Stimulated activated effector memory CD8-positive, alpha-beta T cell treated with anti-CD3 and anti-CD28 coated beads, Interleukin-12 subunit alpha, Interleukin-12 subunit beta, amount 100 ng/mL, for 72 hours (primary cell): Measurements from ENCODE around the gene MGAT4A.
A peak's percentile ranks its signal among the peaks of the same experiment; 100 is the strongest.

ENCODE experiments used
- ATAC-seq: fragments of 150-1000 bp; cut with Tn5 transposase; 2 replicates; pipeline ENCODE4 v1.10.0; 2021
- DNase-seq, 2 donors: peaks; one replicate each; pipeline ENCODE4 v3.0.0; 2021 to 2022; ENCODE audit warnings: low spot score in 2 of 2
- H3K27ac Mint-ChIP-seq: one replicate; pipeline ENCODE4 v1.8.0; 2022; ENCODE audit warnings: mild to moderate bottlenecking, mixed read lengths
- H3K36me3 Mint-ChIP-seq: one replicate; pipeline ENCODE4 v1.8.0; 2022; ENCODE audit warnings: mild to moderate bottlenecking, mixed read lengths
- H3K4me1 Mint-ChIP-seq: one replicate; pipeline ENCODE4 v1.8.0; 2022; ENCODE audit warnings: mixed read lengths
- H3K4me3 Mint-ChIP-seq: one replicate; pipeline ENCODE4 v1.8.0; 2022; ENCODE audit warnings: mild to moderate bottlenecking, mixed read lengths
- H3K9me3 Mint-ChIP-seq: one replicate; pipeline ENCODE4 v1.8.0; 2022; ENCODE audit warnings: mixed read lengths

Gene MGAT4A

GRCh38 chr2:98704499-98705332 is 26.2 kb downstream of the MGAT4A start:
- ATAC-seq = no peak
- H3K9me3 Mint-ChIP-seq = no peaks in the 10 kb centered on the region
- H3K27ac Mint-ChIP-seq = peak overlapping the region; percentile 87
- H3K4me1 Mint-ChIP-seq = peaks cover 66% of the 10 kb centered on the region
- H3K36me3 Mint-ChIP-seq = peaks cover 6% of the 10 kb centered on the region
- no peak overlapping the region for H3K4me3 Mint-ChIP-seq
- no peak for DNase-seq

- peaks cover 6% of the 10 kb centered on the region for H3K36me3 Mint-ChIP-seq
- H3K27ac Mint-ChIP-seq = peak overlapping the region; percentile 64
- H3K4me3 Mint-ChIP-seq = no peak overlapping the region
- H3K4me1 Mint-ChIP-seq = peaks cover 60% of the 10 kb centered on the region
- ATAC-seq (peak; percentile 40), DNase-seq (no peak)
- no peaks in the 10 kb centered on the region for H3K9me3 Mint-ChIP-seq
Observed at GRCh38 chr2:98703738-98704137, 27.2 kb downstream of the MGAT4A start.

- DNase-seq (no peak), ATAC-seq (no peak)
- Mint-ChIP-seq H3K9me3 (no peaks in the 10 kb centered on the region), H3K27ac (peak overlapping the region; percentile 64), H3K36me3 (peaks cover 6% of the 10 kb centered on the region), H3K4me3 (peak overlapping the region; percentile 48), H3K4me1 (peaks cover 63% of the 10 kb centered on the region)
Observed at GRCh38 chr2:98702858-98703620, 27.9 kb downstream of the MGAT4A start.

- Mint-ChIP-seq H3K27ac (peak overlapping the region; percentile 64), H3K9me3 (no peaks in the 10 kb centered on the region), H3K4me3 (peak overlapping the region; percentile 48), H3K4me1 (peaks cover 57% of the 10 kb centered on the region), H3K36me3 (peaks cover under 1% of the 10 kb centered on the region)
- DNase-seq (no peak), ATAC-seq (peak; percentile 28)
Observed at GRCh38 chr2:98702127-98702802, 28.7 kb downstream of the MGAT4A start.

- Mint-ChIP-seq H3K9me3 (no peaks in the 10 kb centered on the region), H3K27ac (peak overlapping the region; percentile 64), H3K4me3 (no peak overlapping the region), H3K4me1 (peaks cover 58% of the 10 kb centered on the region), H3K36me3 (no peaks in the 10 kb centered on the region)
- no peak for ATAC-seq
- DNase-seq = no peak
Observed at GRCh38 chr2:98701230-98701629, 29.7 kb downstream of the MGAT4A start.

- peaks cover 65% of the 10 kb centered on the region for H3K4me1 Mint-ChIP-seq
- peak overlapping the region; percentile 0 for H3K27ac Mint-ChIP-seq
- ATAC-seq (no peak), DNase-seq (no peak)
- no peak overlapping the region for H3K4me3 Mint-ChIP-seq
- no peaks in the 10 kb centered on the region for H3K9me3 Mint-ChIP-seq
- H3K36me3 Mint-ChIP-seq = no peaks in the 10 kb centered on the region
Observed at GRCh38 chr2:98698896-98699295, 32.0 kb downstream of the MGAT4A start.

DNA sequence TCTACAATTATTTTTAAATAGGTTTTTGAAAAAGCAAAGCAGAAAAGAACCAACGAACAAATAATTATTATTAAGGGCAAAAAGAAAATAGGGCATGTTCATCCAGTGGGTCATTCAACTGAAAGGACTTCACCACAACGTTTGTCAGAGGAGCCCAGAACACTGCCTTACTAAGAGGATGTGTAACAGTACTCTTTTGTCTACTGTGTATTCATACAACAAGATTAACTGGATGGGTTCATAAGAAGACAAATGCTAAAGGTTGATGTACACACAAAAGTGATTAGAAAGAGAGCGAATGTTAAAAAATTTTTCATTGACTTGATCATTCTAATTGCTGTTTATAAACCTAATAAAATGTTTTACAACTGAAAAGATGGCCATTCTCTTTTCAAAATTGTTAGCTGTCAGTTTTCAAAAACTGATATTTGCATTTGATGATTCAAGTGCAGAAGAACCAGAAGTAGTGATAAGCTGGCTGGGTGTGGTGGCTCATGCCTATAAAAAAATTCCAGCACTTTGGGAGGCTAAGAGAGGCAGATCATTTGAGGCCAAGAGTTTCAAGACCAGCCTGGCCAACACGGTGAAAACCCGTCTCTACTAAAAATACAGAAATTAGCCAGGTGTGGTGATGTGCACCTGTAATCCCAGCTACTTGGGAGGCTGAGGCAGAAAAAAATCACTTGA is 33.1 kb downstream of the MGAT4A start:
- no peaks in the 10 kb centered on the region for H3K9me3 Mint-ChIP-seq
- H3K4me3 Mint-ChIP-seq = no peak overlapping the region
- no peak for ATAC-seq
- H3K4me1 Mint-ChIP-seq = peaks cover 65% of the 10 kb centered on the region
- peaks cover 5% of the 10 kb centered on the region for H3K36me3 Mint-ChIP-seq
- no peak overlapping the region for H3K27ac Mint-ChIP-seq
- no peak for DNase-seq

DNA sequence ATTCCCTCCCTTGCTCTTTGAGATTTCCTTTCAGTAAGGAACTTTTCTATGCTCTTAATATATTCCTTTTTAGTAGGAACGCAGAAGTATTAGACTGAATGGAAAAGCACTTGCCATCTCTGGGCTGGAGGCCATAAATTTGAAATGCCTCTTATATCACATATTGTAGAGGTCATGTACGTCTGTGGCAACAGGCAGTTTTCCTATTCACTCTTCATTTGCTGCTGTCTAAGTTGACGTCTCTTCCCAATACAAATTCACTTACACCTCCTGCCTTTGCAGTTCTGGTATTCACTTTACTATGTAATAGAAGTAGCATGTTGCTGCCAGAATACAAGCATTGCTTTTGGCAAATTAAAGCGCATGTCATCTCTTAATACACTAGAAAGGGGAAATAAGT is 34.7 kb downstream of the MGAT4A start:
- ATAC-seq (no peak), DNase-seq (no peak)
- H3K4me3 Mint-ChIP-seq = no peak overlapping the region
- H3K9me3 Mint-ChIP-seq = no peaks in the 10 kb centered on the region
- peaks cover 8% of the 10 kb centered on the region for H3K36me3 Mint-ChIP-seq
- peaks cover 59% of the 10 kb centered on the region for H3K4me1 Mint-ChIP-seq
- H3K27ac Mint-ChIP-seq = no peak overlapping the region

DNA sequence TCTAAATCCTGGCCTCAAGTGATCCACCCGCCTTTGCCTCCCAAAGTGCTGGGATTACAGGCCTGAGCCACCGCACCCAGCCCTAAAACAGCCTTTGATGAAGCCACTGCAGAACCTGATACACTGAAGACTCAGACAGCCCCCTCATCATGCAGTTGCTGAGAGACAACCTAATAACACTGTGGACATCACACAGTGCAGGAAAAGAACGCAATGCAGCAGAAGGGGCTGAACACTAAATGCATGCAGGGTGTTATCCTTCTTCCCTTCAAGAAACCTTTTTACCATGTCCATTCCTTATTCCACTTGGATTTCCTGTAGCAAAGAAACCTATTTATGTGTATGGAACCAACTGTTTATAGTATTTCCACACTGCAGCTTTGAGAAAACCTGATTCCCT is 35.7 kb downstream of the MGAT4A start:
- H3K36me3 Mint-ChIP-seq = peaks cover 8% of the 10 kb centered on the region
- H3K9me3 Mint-ChIP-seq = no peaks in the 10 kb centered on the region
- H3K4me1 Mint-ChIP-seq = peaks cover 65% of the 10 kb centered on the region
- DNase-seq (no peak), ATAC-seq (no peak)
- no peak overlapping the region for H3K27ac Mint-ChIP-seq
- no peak overlapping the region for H3K4me3 Mint-ChIP-seq

DNA sequence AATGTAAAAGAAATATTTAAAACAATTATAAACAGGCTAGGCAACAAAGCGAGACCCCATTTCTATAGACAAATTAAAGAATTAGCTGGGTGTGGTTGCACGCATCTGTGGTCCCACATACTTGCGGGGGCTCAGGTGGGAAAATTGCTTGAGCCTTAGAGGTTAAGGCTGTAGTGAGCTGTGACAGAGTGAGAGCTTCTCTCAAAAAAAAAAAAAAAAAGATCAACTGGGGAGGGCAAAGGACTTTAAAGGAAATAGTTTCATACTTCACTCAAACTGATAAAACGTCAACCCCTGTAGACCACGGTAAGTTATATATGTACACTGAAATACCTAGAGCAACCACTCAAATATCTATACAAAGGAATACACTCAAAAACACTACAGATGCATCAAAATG is 37.5 kb downstream of the MGAT4A start:
- H3K4me1 Mint-ChIP-seq = peaks cover 69% of the 10 kb centered on the region
- no peak for DNase-seq
- peaks cover 8% of the 10 kb centered on the region for H3K36me3 Mint-ChIP-seq
- no peaks in the 10 kb centered on the region for H3K9me3 Mint-ChIP-seq
- H3K27ac Mint-ChIP-seq = peak overlapping the region; percentile 60
- H3K4me3 Mint-ChIP-seq = peak overlapping the region; percentile 54
- peak; percentile 64 for ATAC-seq

DNA sequence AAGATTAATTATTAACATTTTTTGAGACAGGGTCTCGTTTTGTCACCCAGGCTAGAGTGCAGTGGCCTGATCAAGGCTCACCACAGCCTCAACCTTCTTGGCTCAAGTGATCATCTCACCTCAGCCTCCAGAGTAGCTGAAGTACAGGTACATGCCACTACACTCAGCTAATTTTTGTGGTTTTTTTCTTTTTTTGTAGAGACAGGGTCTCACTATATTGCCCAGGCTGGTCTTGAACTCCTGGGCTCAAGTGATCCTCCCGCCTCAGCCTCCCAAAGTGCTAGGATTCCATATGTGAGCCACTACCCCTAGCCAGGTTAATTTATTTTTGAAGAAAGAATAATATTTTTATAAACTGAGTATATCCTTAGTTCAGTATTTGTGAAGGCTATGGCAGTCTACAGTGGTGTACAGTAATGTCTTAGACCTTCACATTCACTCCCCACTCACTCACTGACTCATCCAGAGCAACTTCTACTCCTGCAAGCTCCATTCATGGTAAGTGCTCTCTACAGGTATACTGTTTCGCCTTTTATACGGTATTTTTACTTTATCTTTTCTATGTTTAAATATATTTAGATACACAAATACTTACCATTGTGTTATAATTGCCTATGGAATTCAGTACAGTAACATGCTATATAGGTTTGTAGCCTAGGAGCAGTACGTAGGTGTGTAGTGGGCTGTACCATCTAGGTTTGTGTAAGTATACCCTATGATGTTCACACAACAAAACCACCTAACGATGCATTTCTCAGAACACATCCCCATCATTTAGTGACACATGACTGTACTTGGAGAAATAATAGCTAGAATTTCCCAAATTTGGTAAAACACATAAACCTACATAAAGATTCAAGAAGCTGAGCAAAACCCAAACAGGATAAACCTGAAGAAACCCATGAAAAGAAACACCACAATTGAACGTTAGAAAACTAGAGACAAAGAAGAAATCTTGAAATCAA is 38.6 kb downstream of the MGAT4A start:
- ATAC-seq (peak; percentile 80), DNase-seq (no peak)
- peaks cover 73% of the 10 kb centered on the region for H3K4me1 Mint-ChIP-seq
- H3K27ac Mint-ChIP-seq = peak overlapping the region; percentile 75
- peak overlapping the region; percentile 54 for H3K4me3 Mint-ChIP-seq
- peaks cover 8% of the 10 kb centered on the region for H3K36me3 Mint-ChIP-seq
- no peaks in the 10 kb centered on the region for H3K9me3 Mint-ChIP-seq

DNA sequence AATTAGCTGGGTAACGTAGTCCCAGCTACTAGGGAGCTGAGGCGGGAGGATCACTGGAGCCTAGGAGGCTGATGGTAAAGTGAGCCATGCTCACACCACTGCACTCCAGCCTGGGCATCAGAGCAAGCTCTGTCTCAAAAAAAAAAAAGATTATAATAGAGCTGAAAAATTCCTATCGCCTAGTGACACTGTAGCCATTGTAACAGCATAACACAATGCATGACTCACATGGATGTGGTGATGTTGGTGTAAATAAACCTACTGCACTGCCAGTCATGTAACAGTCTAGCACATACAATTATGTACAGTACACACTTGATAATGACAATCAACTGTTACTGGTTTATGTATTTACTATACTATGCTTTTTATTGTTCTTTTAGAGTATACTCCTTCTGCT is 39.6 kb downstream of the MGAT4A start:
- ATAC-seq = peak; percentile 85
- Mint-ChIP-seq H3K27ac (peak overlapping the region; percentile 75), H3K9me3 (no peaks in the 10 kb centered on the region), H3K36me3 (peaks cover 8% of the 10 kb centered on the region), H3K4me3 (no peak overlapping the region), H3K4me1 (peaks cover 74% of the 10 kb centered on the region)
- DNase-seq = no peak

GRCh38 chr2:98685930-98686887 is 44.7 kb downstream of the MGAT4A start:
- peaks cover 41% of the 10 kb centered on the region for H3K4me1 Mint-ChIP-seq
- ATAC-seq (no peak), DNase-seq (no peak)
- no peak overlapping the region for H3K4me3 Mint-ChIP-seq
- no peaks in the 10 kb centered on the region for H3K9me3 Mint-ChIP-seq
- H3K36me3 Mint-ChIP-seq = no peaks in the 10 kb centered on the region
- no peak overlapping the region for H3K27ac Mint-ChIP-seq
